Neural progenitor cell (in vitro differentiated cells): ENCODE measurements around the gene RAET1E. TPM values are rescaled to one million over a fixed set of nuclear protein-coding genes. Genes with fewer than 3 reads are reported as not detected.
"Not testable (repeated sequence)": the region's sequence is repeated elsewhere in the genome, so short reads cannot be mapped to it uniquely, and the experiment has no call there.

Source experiments
- DNase-seq: peaks from one replicate; pipeline ENCODE4 v3.0.0-alpha.2; 2016; ENCODE audit warnings: low spot score
- H2AFZ ChIP-seq: fragments of 200-600 bp; sonication (generic); replicated peaks from 2 replicates; pipeline ENCODE4 v1.6.1; 2016; ENCODE audit warnings: antibody characterized with exemption
- H3F3A ChIP-seq: fragments of 200-600 bp; sonication (generic); 2 replicates; pipeline ENCODE4 v1.6.1; 2016; ENCODE audit warnings: antibody characterized with exemption, low read depth
- H3K27ac ChIP-seq: fragments of 200-600 bp; sonication (generic); 2 replicates; pipeline ENCODE4 v1.5.1; 2016; ENCODE audit warnings: mild to moderate bottlenecking
- H3K27me3 ChIP-seq: fragments of 200-600 bp; sonication (generic); 2 replicates; pipeline ENCODE4 v1.6.1; 2016; ENCODE audit warnings: mild to moderate bottlenecking, moderate library complexity
- H3K36me3 ChIP-seq: fragments of 200-600 bp; sonication (generic); 2 replicates; pipeline ENCODE4 v1.5.1; 2016
- H3K4me1 ChIP-seq: fragments of 200-600 bp; sonication (generic); 2 replicates; pipeline ENCODE4 v1.6.1; 2016; ENCODE audit warnings: mixed run types
- H3K4me2 ChIP-seq: fragments of 200-600 bp; sonication (generic); 2 replicates; pipeline ENCODE4 v1.6.1; 2016
- H3K4me3 ChIP-seq: fragments of 200-600 bp; sonication (generic); 2 replicates; pipeline ENCODE4 v1.5.1; 2016
- H3K79me2 ChIP-seq: fragments of 200-600 bp; sonication (generic); 2 replicates; pipeline ENCODE4 v1.6.1; 2016; ENCODE audit warnings: low read depth
- H3K9ac ChIP-seq: fragments of 200-600 bp; sonication (generic); 2 replicates; pipeline ENCODE4 v1.6.1; 2016
- H3K9me3 ChIP-seq: fragments of 200-600 bp; sonication (generic); 2 replicates; pipeline ENCODE4 v1.5.1; 2016; ENCODE audit warnings: low read depth
- H4K20me1 ChIP-seq: fragments of 200-600 bp; sonication (generic); 2 replicates; pipeline ENCODE4 v1.6.1; 2016; ENCODE audit warnings: low read depth
- H3K27ac Mint-ChIP-seq: 3 replicates; pipeline ENCODE4 v1.8.0; 2021; ENCODE audit warnings: mixed read lengths
- H3K27me3 Mint-ChIP-seq: 2 replicates; pipeline ENCODE4 v1.8.0; 2022; ENCODE audit warnings: low read depth, mild to moderate bottlenecking, inconsistent platforms, moderate library complexity, mixed read lengths; ENCODE audit not compliant: insufficient read depth
- H3K36me3 Mint-ChIP-seq: 3 replicates; pipeline ENCODE4 v1.8.0; 2021; ENCODE audit warnings: mixed read lengths
- H3K4me1 Mint-ChIP-seq: 3 replicates; pipeline ENCODE4 v1.8.0; 2021; ENCODE audit warnings: mixed read lengths
- H3K4me3 Mint-ChIP-seq: 3 replicates; pipeline ENCODE4 v1.8.0; 2021; ENCODE audit warnings: mild to moderate bottlenecking, moderate library complexity, mixed read lengths
- H3K9me3 Mint-ChIP-seq: 3 replicates; pipeline ENCODE4 v1.8.0; 2020; ENCODE audit warnings: mixed read lengths
- EZH2 ChIP-seq: fragments of 200-600 bp; sonication (generic); IDR thresholded peaks from 2 replicates; pipeline ENCODE4 v1.6.1; 2017; ENCODE audit warnings: antibody characterized with exemption, mild to moderate bottlenecking, moderate library complexity
- total RNA-seq: library from RNA; depleted of rRNA; stranded (reverse); fragments of >200 nt; gene quantifications from 2 replicates; pipeline ENCODE4 v1.2.3, GENCODE V29; 2015; ENCODE audit warnings: low replicate concordance

RAET1E gene
- total RNA-seq, 1 donor from 2014 or later: not detected

DNA sequence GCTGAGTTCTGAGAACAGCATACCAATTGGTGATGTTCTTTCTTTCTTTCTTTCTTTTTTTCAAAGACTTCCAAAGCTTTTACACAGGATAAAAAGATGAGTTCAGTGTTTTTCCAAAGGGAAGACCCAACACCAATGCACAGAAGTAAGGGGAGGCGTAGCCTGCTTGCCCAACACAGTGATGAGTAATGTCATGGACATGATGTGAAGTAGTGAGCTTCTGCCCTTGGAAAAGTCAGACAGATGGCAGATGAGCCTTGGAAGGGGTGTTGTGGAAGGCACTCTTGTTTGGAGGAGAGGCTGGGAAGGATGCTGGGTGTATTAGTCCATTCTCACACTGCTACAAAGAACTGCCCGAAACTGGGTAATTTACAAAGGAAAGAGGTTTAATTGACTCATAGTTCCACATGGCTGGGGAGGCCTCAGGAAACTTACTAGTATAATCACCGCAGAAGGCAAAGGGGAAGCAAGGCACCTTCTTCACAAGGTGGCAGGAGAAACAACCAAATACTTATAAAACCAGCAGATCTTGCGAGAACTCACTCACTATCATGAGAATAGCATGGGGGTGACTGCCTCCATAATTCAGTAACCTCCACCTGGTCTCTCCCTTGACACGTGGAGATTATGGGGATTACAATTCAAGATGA is 46.3 kb downstream of the RAET1E start:
- Mint-ChIP-seq H3K9me3 (no peaks in the 10 kb centered on the region), H3K36me3 (peaks cover 13% of the 10 kb centered on the region), H3K27me3 (peaks cover 2% of the 10 kb centered on the region), H3K27ac (no peak overlapping the region), H3K4me1 (peaks cover 13% of the 10 kb centered on the region), H3K4me3 (no peak overlapping the region)
- H3K9ac ChIP-seq: no peak overlapping the region
- no peak overlapping the region for H3K27ac ChIP-seq
- H3K4me3 ChIP-seq: no peak overlapping the region
- H3K4me2 ChIP-seq: no peak overlapping the region
- no peaks in the 10 kb centered on the region for H3K36me3 ChIP-seq
- H3K79me2 ChIP-seq: no peaks in the 10 kb centered on the region
- no peak for DNase-seq
- H3K27me3 ChIP-seq: no peaks in the 10 kb centered on the region
- H3K4me1 ChIP-seq: no peaks in the 10 kb centered on the region
- TF ChIP-seq EZH2: no peak
- H3K9me3 ChIP-seq: no peaks in the 10 kb centered on the region
- H3F3A ChIP-seq: no peaks in the 10 kb centered on the region
- H4K20me1 ChIP-seq: no peaks in the 10 kb centered on the region
- no peak overlapping the region for H2AFZ ChIP-seq

DNA sequence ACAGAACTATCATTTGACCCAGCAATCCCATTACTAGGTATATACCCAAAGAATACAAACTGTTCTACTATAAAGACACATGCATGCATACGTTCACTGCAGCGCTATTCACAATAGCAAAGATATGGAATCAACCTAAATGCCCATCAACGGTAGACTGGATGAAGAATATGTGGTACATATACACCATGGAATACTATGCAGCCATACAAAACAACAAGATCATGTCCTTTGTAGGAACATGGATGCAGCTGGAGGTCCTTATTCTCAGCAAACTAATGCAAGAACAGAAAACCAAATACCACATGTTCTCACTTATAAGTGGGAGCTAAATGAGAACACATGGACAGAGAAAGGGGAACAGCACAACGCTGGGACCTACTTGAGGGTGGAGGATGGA is 49.6 kb downstream of the RAET1E start:
- not testable (repeated sequence) for H3K79me2 ChIP-seq, H3K4me3 Mint-ChIP-seq, DNase-seq, H3K27me3 Mint-ChIP-seq, H3K36me3 ChIP-seq, H3K9me3 ChIP-seq, H3K9me3 Mint-ChIP-seq, H3K27me3 ChIP-seq, H2AFZ ChIP-seq, H3K9ac ChIP-seq, H3K4me1 ChIP-seq, H3K4me2 ChIP-seq, H3F3A ChIP-seq, H3K27ac ChIP-seq, H3K4me3 ChIP-seq, H3K27ac Mint-ChIP-seq, H4K20me1 ChIP-seq, H3K4me1 Mint-ChIP-seq
- peaks cover 13% of the 10 kb centered on the region for H3K36me3 Mint-ChIP-seq

Other genes with a start within 250 kb of the RAET1E start
- 18.9 and 20.2 TPM in 2 replicates for gene KATNA1, start 249.4 kb downstream of the RAET1E start, total RNA-seq
- 21.1 and 28.0 TPM in 2 replicates for gene LATS1, start 180.0 kb downstream of the RAET1E start, total RNA-seq
- 84.5 and 107 TPM in 2 replicates for gene NUP43, start 151.6 kb downstream of the RAET1E start, total RNA-seq
- gene PCMT1, start 148.4 kb downstream of the RAET1E start, total RNA-seq: 112 and 133 TPM in 2 replicates
- 2.2 and 2.8 TPM in 2 replicates for gene LRP11, start 33.8 kb downstream of the RAET1E start, total RNA-seq
- not detected in 2 replicates for gene RAET1G, start 25.0 kb upstream of the RAET1E start, total RNA-seq
- not detected in 2 replicates for gene ULBP2, start 43.9 kb upstream of the RAET1E start, total RNA-seq
- 0.11 and 0.40 TPM in 2 replicates for gene ULBP1, start 65.8 kb upstream of the RAET1E start, total RNA-seq
- not detected in 2 replicates for gene RAET1L, start 127.4 kb upstream of the RAET1E start, total RNA-seq
- 3.9 and 7.1 TPM in 2 replicates for gene ULBP3, start 171.0 kb upstream of the RAET1E start, total RNA-seq
- 0.06 and 0.26 TPM in 2 replicates for gene PPP1R14C, start 244.9 kb upstream of the RAET1E start, total RNA-seq